ENCODE measurements around the gene ITPKC. TPM values are rescaled to one million over a fixed set of nuclear protein-coding genes. Genes with fewer than 3 reads are reported as not detected.

The ITPKC gene
- total RNA-seq, 4 donors from 2014 or later, result 39.3 to 118 (median 91.9) TPM

- ATAC-seq (ENCODE audit: low FRiP score) (no peak), DNase-seq (ENCODE audit: low spot score) (no peak)
- no peak for TF ChIP-seq CTCF (IDR thresholded peaks at IDR 0.05)
Measured at GRCh38 chr19:40740747-40741146, 23.8 kb downstream of the ITPKC start.

- DNase-seq (ENCODE audit: low spot score) (no peak), ATAC-seq (ENCODE audit: low FRiP score) (peak; percentile 2)
- TF ChIP-seq CTCF (IDR thresholded peaks at IDR 0.05), result no peak
Measured at GRCh38 chr19:40741527-40742390, 24.8 kb downstream of the ITPKC start.

GRCh38 chr19:40742477-40742876, 25.6 kb downstream of the ITPKC start:
- DNase-seq (ENCODE audit: low spot score) (no peak), ATAC-seq (ENCODE audit: low FRiP score) (peak; percentile 8)
- TF ChIP-seq CTCF (IDR thresholded peaks at IDR 0.05), result no peak

GRCh38 chr19:40742886-40743285, 26.0 kb downstream of the ITPKC start:
- no peak for ATAC-seq (ENCODE audit: low FRiP score)
- TF ChIP-seq CTCF (IDR thresholded peaks at IDR 0.05), result no peak
- no peak for DNase-seq (ENCODE audit: low spot score)

GRCh38 chr19:40743926-40744325, 27.0 kb downstream of the ITPKC start:
- no peak for ATAC-seq (ENCODE audit: low FRiP score)
- no peak for TF ChIP-seq CTCF (IDR thresholded peaks at IDR 0.05)
- no peak for DNase-seq (ENCODE audit: low spot score)

GRCh38 chr19:40744554-40745401, 27.9 kb downstream of the ITPKC start:
- ATAC-seq (ENCODE audit: low FRiP score) (peak; percentile 17), DNase-seq (ENCODE audit: low spot score) (no peak)
- TF ChIP-seq CTCF (IDR thresholded peaks at IDR 0.05), result no peak
